ENCODE results near the gene TRMT1L. TPM values are rescaled to one million over a fixed set of nuclear protein-coding genes. Genes with fewer than 3 reads are reported as not detected.

The TRMT1L gene
- total and polyA plus RNA-seq, 2 experiments from 2014 or later: 11.7 to 30.8 TPM

- Mint-ChIP-seq H3K27me3 (ENCODE audit: insufficient read depth, low read depth, poor library complexity) (no peaks in the 10 kb centered on the region), H3K36me3 (ENCODE audit: low read depth) (peaks cover 5% of the 10 kb centered on the region; the same call in 2 of the 3 replicates), H3K4me1 (no peaks in the 10 kb centered on the region), H3K4me3 (no peak overlapping the region), H3K27ac (no peak overlapping the region), H3K9me3 (no peaks in the 10 kb centered on the region)
- no peak overlapping the region for H3K4me2 ChIP-seq
- no peaks in the 10 kb centered on the region for H3K27me3 ChIP-seq (ENCODE audit: insufficient read depth)
- no peaks in the 10 kb centered on the region for H3K9me2 ChIP-seq (ENCODE audit: insufficient read depth)
- H3F3A ChIP-seq (replicated peaks; ENCODE audit: low read depth): no peaks in the 10 kb centered on the region
- H4K20me1 ChIP-seq (replicated peaks; ENCODE audit: insufficient read depth): no peaks in the 10 kb centered on the region
- H3K36me3 ChIP-seq (ENCODE audit: insufficient read depth): no peaks in the 10 kb centered on the region
- no peaks in the 10 kb centered on the region for H3K79me2 ChIP-seq (replicated peaks; ENCODE audit: insufficient read depth)
- H2AFZ ChIP-seq: no peak overlapping the region
- ATAC-seq (no peak), DNase-seq (ENCODE audit: low spot score) (no peak)
- H3K27ac ChIP-seq (ENCODE audit: low read depth): no peak overlapping the region
- TF ChIP-seq NANOG (IDR thresholded peaks at IDR 0.05; ENCODE audit: borderline replicate concordance) (no peak), POLR2AphosphoS5 (IDR thresholded peaks at IDR 0.05; ENCODE audit: low read depth) (no peak), REST (IDR thresholded peaks at IDR 0.05; ENCODE audit: unreplicated experiment) (no peak), ZNF331 (CRISPR knock-in tag; IDR thresholded peaks at IDR 0.05; ENCODE audit: low read depth) (no peak), CREB1 (CRISPR knock-in tag; IDR thresholded peaks at IDR 0.05; ENCODE audit: low read depth) (no peak), ZNF462 (CRISPR knock-in tag; IDR thresholded peaks at IDR 0.05) (no peak), ETS1 (IDR thresholded peaks at IDR 0.05) (no peak), ZNF114 (CRISPR knock-in tag; IDR thresholded peaks at IDR 0.05) (no peak), JUNB (IDR thresholded peaks at IDR 0.05; ENCODE audit: unreplicated experiment) (no peak), EZH2 (IDR thresholded peaks at IDR 0.05; ENCODE audit: low read depth, unreplicated experiment) (no peak), STAT1 (IDR thresholded peaks at IDR 0.05; ENCODE audit: unreplicated experiment) (no peak), CTCF (conservative IDR thresholded peaks at IDR 0.05; ENCODE audit: low read depth in 2 of 2) (no peak), EZH2phosphoT487 (IDR thresholded peaks at IDR 0.05; ENCODE audit: unreplicated experiment) (no peak)
- H3K4me1 ChIP-seq (ENCODE audit: insufficient read depth): no peaks in the 10 kb centered on the region
- H3K4me3 ChIP-seq: no peak overlapping the region
Measured at GRCh38 chr1:185139246-185139645, 17.5 kb downstream of the TRMT1L start.
